ENCODE results near the gene PARP16.
"Not testable (repeated sequence)": the region's sequence is repeated elsewhere in the genome, so short reads cannot be mapped to it uniquely, and the experiment has no call there.

Gene PARP16

DNA sequence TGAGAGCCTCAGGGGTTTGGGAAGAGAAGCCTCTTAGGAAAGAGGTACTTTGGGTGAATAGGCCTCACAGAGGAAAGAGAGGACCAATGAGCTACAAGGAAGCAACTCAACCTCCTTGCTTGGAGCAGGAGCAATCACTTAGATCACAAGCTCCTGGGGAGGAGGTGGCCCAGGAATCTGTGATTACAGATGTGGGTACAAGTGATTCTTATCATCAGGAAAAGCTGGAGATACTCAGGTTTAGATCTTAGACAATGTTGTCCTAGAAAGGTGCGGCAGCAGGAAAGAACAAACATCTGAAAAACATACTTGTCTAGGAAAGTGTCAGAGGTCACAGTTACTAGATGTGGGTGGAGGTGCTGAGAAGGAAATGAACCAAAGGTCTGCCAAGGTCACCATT lies 8.2 kb downstream of the PARP16 start:
- no peaks in the 10 kb centered on the region for H3K9me3 ChIP-seq (ENCODE audit: control insufficient read depth in 5 of 5, low read length in 5 of 5)
- peaks cover 0 to 7% (median 0%) of the 10 kb centered on the region in 5 donors for H3K36me3 ChIP-seq (ENCODE audit: control insufficient read depth in 5 of 5, insufficient read depth in 5 of 5, low read length in 5 of 5)
- H3K9ac ChIP-seq (ENCODE audit: low read length in 5 of 5) = peak overlapping the region in 1 of 5 donors; percentile 9
- no peak overlapping the region for H3K4me3 ChIP-seq (ENCODE audit: low read depth in 1 of 5, low read length in 5 of 5)
- H3K4me1 ChIP-seq (ENCODE audit: control insufficient read depth in 5 of 5, insufficient read depth in 5 of 5, low read length in 5 of 5) = peaks cover 0 to 7% (median 0%) of the 10 kb centered on the region in 5 donors
- H3K27me3 ChIP-seq (ENCODE audit: control insufficient read depth in 5 of 5, insufficient read depth in 4 of 5, low read length in 5 of 5) = no peaks in the 10 kb centered on the region
- no peak overlapping the region for H3K27ac ChIP-seq (ENCODE audit: low read depth, low read length)

GRCh38 chr15:65277015-65277414 lies 9.7 kb downstream of the PARP16 start:
- H3K27ac ChIP-seq (ENCODE audit: low read depth, low read length) = no peak overlapping the region
- peaks cover 0 to 3% (median 0%) of the 10 kb centered on the region in 5 donors for H3K36me3 ChIP-seq (ENCODE audit: control insufficient read depth in 5 of 5, insufficient read depth in 5 of 5, low read length in 5 of 5)
- H3K9me3 ChIP-seq (ENCODE audit: control insufficient read depth in 5 of 5, low read length in 5 of 5) = no peaks in the 10 kb centered on the region
- H3K4me3 ChIP-seq (ENCODE audit: low read depth in 1 of 5, low read length in 5 of 5) = no peak overlapping the region
- H3K27me3 ChIP-seq (ENCODE audit: control insufficient read depth in 5 of 5, insufficient read depth in 4 of 5, low read length in 5 of 5) = no peaks in the 10 kb centered on the region
- no peak overlapping the region for H3K9ac ChIP-seq (ENCODE audit: low read length in 5 of 5)
- H3K4me1 ChIP-seq (ENCODE audit: control insufficient read depth in 5 of 5, insufficient read depth in 5 of 5, low read length in 5 of 5) = peaks cover 0 to 7% (median 0%) of the 10 kb centered on the region in 5 donors

DNA sequence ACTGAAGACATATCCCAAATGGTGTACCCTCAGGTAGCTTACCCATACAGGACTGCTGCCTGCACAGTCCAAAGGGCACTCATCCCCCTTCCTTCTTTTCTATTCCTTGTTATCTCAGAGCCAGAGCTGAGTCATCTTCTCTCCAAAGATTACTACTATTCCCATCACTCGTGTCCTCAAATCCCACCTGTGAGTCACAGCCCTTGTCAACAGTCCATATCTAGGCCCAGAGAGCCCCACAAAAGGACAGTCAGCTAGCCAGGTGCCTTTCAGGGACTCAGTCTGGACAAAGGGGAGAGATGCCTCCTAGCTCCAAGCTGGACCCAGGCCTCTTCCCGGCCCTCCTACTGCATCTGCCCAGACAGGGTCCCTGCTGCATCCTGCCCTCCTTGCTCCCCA lies 11.0 kb downstream of the PARP16 start:
- H3K27ac ChIP-seq (ENCODE audit: low read depth, low read length) = no peak overlapping the region
- peaks cover 0 to 3% (median 0%) of the 10 kb centered on the region in 5 donors for H3K36me3 ChIP-seq (ENCODE audit: control insufficient read depth in 5 of 5, insufficient read depth in 5 of 5, low read length in 5 of 5)
- H3K9me3 ChIP-seq (ENCODE audit: control insufficient read depth in 5 of 5, low read length in 5 of 5) = no peaks in the 10 kb centered on the region
- H3K9ac ChIP-seq (ENCODE audit: low read length in 5 of 5) = no peak overlapping the region
- H3K27me3 ChIP-seq (ENCODE audit: control insufficient read depth in 5 of 5, insufficient read depth in 4 of 5, low read length in 5 of 5) = no peaks in the 10 kb centered on the region
- no peak overlapping the region for H3K4me3 ChIP-seq (ENCODE audit: low read depth in 1 of 5, low read length in 5 of 5)
- H3K4me1 ChIP-seq (ENCODE audit: control insufficient read depth in 5 of 5, insufficient read depth in 5 of 5, low read length in 5 of 5) = peaks cover 0 to 8% (median 3%) of the 10 kb centered on the region in 5 donors

GRCh38 chr15:65275104-65275727 lies 11.5 kb downstream of the PARP16 start:
- H3K4me1 ChIP-seq (ENCODE audit: control insufficient read depth in 5 of 5, insufficient read depth in 5 of 5, low read length in 5 of 5) = peaks cover 0 to 13% (median 6%) of the 10 kb centered on the region in 5 donors
- no peak overlapping the region for H3K9ac ChIP-seq (ENCODE audit: low read length in 5 of 5)
- H3K27me3 ChIP-seq (ENCODE audit: control insufficient read depth in 5 of 5, insufficient read depth in 4 of 5, low read length in 5 of 5) = no peaks in the 10 kb centered on the region
- no peaks in the 10 kb centered on the region for H3K9me3 ChIP-seq (ENCODE audit: control insufficient read depth in 5 of 5, low read length in 5 of 5)
- no peak overlapping the region for H3K4me3 ChIP-seq (ENCODE audit: low read depth in 1 of 5, low read length in 5 of 5)
- no peak overlapping the region for H3K27ac ChIP-seq (ENCODE audit: low read depth, low read length)
- H3K36me3 ChIP-seq (ENCODE audit: control insufficient read depth in 5 of 5, insufficient read depth in 5 of 5, low read length in 5 of 5) = peaks cover 0 to 3% (median 0%) of the 10 kb centered on the region in 5 donors

GRCh38 chr15:65270811-65271545 lies 15.7 kb downstream of the PARP16 start:
- H3K27me3 ChIP-seq (ENCODE audit: control insufficient read depth in 5 of 5, insufficient read depth in 4 of 5, low read length in 5 of 5); H3K9me3 ChIP-seq (ENCODE audit: control insufficient read depth in 5 of 5, low read length in 5 of 5); H3K27ac ChIP-seq (ENCODE audit: low read depth, low read length); H3K4me1 ChIP-seq (ENCODE audit: control insufficient read depth in 5 of 5, insufficient read depth in 5 of 5, low read length in 5 of 5); H3K4me3 ChIP-seq (ENCODE audit: low read depth in 1 of 5, low read length in 5 of 5): not testable (repeated sequence)
- Histone ChIP-seq H3K9ac (ENCODE audit: low read length in 5 of 5) (peak overlapping the region in 1 of 5 donors; percentile 43), H3K36me3 (ENCODE audit: control insufficient read depth in 5 of 5, insufficient read depth in 5 of 5, low read length in 5 of 5) (peaks cover 0 to 12% (median 6%) of the 10 kb centered on the region in 5 donors)

GRCh38 chr15:65268411-65268810 lies 18.3 kb downstream of the PARP16 start:
- H3K4me1 ChIP-seq (ENCODE audit: control insufficient read depth in 5 of 5, insufficient read depth in 5 of 5, low read length in 5 of 5) = peaks cover 0 to 7% (median 6%) of the 10 kb centered on the region in 5 donors
- H3K27ac ChIP-seq (ENCODE audit: low read depth, low read length) = no peak overlapping the region
- H3K4me3 ChIP-seq (ENCODE audit: low read depth in 1 of 5, low read length in 5 of 5) = no peak overlapping the region
- H3K9ac ChIP-seq (ENCODE audit: low read length in 5 of 5) = no peak overlapping the region
- peaks cover 0 to 24% (median 12%) of the 10 kb centered on the region in 5 donors for H3K36me3 ChIP-seq (ENCODE audit: control insufficient read depth in 5 of 5, insufficient read depth in 5 of 5, low read length in 5 of 5)
- no peaks in the 10 kb centered on the region for H3K9me3 ChIP-seq (ENCODE audit: control insufficient read depth in 5 of 5, low read length in 5 of 5)
- no peaks in the 10 kb centered on the region for H3K27me3 ChIP-seq (ENCODE audit: control insufficient read depth in 5 of 5, insufficient read depth in 4 of 5, low read length in 5 of 5)

GRCh38 chr15:65266469-65266868 lies 20.2 kb downstream of the PARP16 start:
- Histone ChIP-seq H3K27me3 (ENCODE audit: control insufficient read depth in 5 of 5, insufficient read depth in 4 of 5, low read length in 5 of 5) (no peaks in the 10 kb centered on the region), H3K9me3 (ENCODE audit: control insufficient read depth in 5 of 5, low read length in 5 of 5) (no peaks in the 10 kb centered on the region), H3K36me3 (ENCODE audit: control insufficient read depth in 5 of 5, insufficient read depth in 5 of 5, low read length in 5 of 5) (peaks cover 0 to 42% (median 22%) of the 10 kb centered on the region in 5 donors), H3K4me1 (ENCODE audit: control insufficient read depth in 5 of 5, insufficient read depth in 5 of 5, low read length in 5 of 5) (peaks cover 0 to 7% (median 6%) of the 10 kb centered on the region in 5 donors), H3K27ac (ENCODE audit: low read depth, low read length) (no peak overlapping the region), H3K4me3 (ENCODE audit: low read depth in 1 of 5, low read length in 5 of 5) (no peak overlapping the region), H3K9ac (ENCODE audit: low read length in 5 of 5) (no peak overlapping the region)

- Histone ChIP-seq H3K9ac (ENCODE audit: low read length in 5 of 5) (no peak overlapping the region), H3K27me3 (ENCODE audit: control insufficient read depth in 5 of 5, insufficient read depth in 4 of 5, low read length in 5 of 5) (no peaks in the 10 kb centered on the region), H3K4me1 (ENCODE audit: control insufficient read depth in 5 of 5, insufficient read depth in 5 of 5, low read length in 5 of 5) (peaks cover 0 to 5% (median 4%) of the 10 kb centered on the region in 5 donors), H3K27ac (ENCODE audit: low read depth, low read length) (no peak overlapping the region), H3K4me3 (ENCODE audit: low read depth in 1 of 5, low read length in 5 of 5) (no peak overlapping the region), H3K36me3 (ENCODE audit: control insufficient read depth in 5 of 5, insufficient read depth in 5 of 5, low read length in 5 of 5) (peaks cover 0 to 50% (median 33%) of the 10 kb centered on the region in 5 donors), H3K9me3 (ENCODE audit: control insufficient read depth in 5 of 5, low read length in 5 of 5) (no peaks in the 10 kb centered on the region)
These were observed 21.7 kb downstream of the PARP16 start for GRCh38 chr15:65264863-65265430.

GRCh38 chr15:65263313-65263712 lies 23.4 kb downstream of the PARP16 start:
- H3K9ac ChIP-seq (ENCODE audit: low read length in 5 of 5) = no peak overlapping the region
- peaks cover 4 to 21% (median 16%) of the 10 kb centered on the region in 5 donors for H3K4me1 ChIP-seq (ENCODE audit: control insufficient read depth in 5 of 5, insufficient read depth in 5 of 5, low read length in 5 of 5)
- H3K9me3 ChIP-seq (ENCODE audit: control insufficient read depth in 5 of 5, low read length in 5 of 5) = no peaks in the 10 kb centered on the region
- H3K36me3 ChIP-seq (ENCODE audit: control insufficient read depth in 5 of 5, insufficient read depth in 5 of 5, low read length in 5 of 5) = peaks cover 0 to 61% (median 44%) of the 10 kb centered on the region in 5 donors
- H3K27ac ChIP-seq (ENCODE audit: low read depth, low read length) = no peak overlapping the region
- no peak overlapping the region for H3K4me3 ChIP-seq (ENCODE audit: low read depth in 1 of 5, low read length in 5 of 5)
- no peaks in the 10 kb centered on the region for H3K27me3 ChIP-seq (ENCODE audit: control insufficient read depth in 5 of 5, insufficient read depth in 4 of 5, low read length in 5 of 5)

GRCh38 chr15:65260968-65261367 lies 25.7 kb downstream of the PARP16 start:
- H3K27ac ChIP-seq (ENCODE audit: low read depth, low read length) = no peak overlapping the region
- peaks cover 8 to 32% (median 26%) of the 10 kb centered on the region in 5 donors for H3K4me1 ChIP-seq (ENCODE audit: control insufficient read depth in 5 of 5, insufficient read depth in 5 of 5, low read length in 5 of 5)
- H3K36me3 ChIP-seq (ENCODE audit: control insufficient read depth in 5 of 5, insufficient read depth in 5 of 5, low read length in 5 of 5) = peaks cover 0 to 63% (median 37%) of the 10 kb centered on the region in 5 donors

More at GRCh38 chr15:65260968-65261367, 25.7 kb downstream of the PARP16 start:
- Histone ChIP-seq H3K9ac (ENCODE audit: low read length in 5 of 5) (no peak overlapping the region), H3K27me3 (ENCODE audit: control insufficient read depth in 5 of 5, insufficient read depth in 4 of 5, low read length in 5 of 5) (no peaks in the 10 kb centered on the region), H3K4me3 (ENCODE audit: low read depth in 1 of 5, low read length in 5 of 5) (no peak overlapping the region), H3K9me3 (ENCODE audit: control insufficient read depth in 5 of 5, low read length in 5 of 5) (no peaks in the 10 kb centered on the region)

All from subcutaneous abdominal adipose tissue (tissue), 5 donors.